DOHH2 (cell line): ENCODE data around the gene RRP1B.

Experiments
- H3F3A ChIP-seq: fragments of 200-600 bp; sonication (generic), shearing (Covaris generic); 2 replicates; pipeline ENCODE4 v1.6.0; 2016; ENCODE audit warnings: antibody characterized with exemption, mild to moderate bottlenecking; ENCODE audit not compliant: control insufficient read depth, insufficient read depth
- H3K27ac ChIP-seq: fragments of 200-600 bp; sonication (generic); 2 replicates; pipeline ENCODE4 v1.5.1; 2014; ENCODE audit warnings: low read depth, mild to moderate bottlenecking, low read length, moderate library complexity
- H3K27me3 ChIP-seq: fragments of 200-600 bp; sonication (generic); 2 replicates; pipeline ENCODE4 v1.6.1; 2014; ENCODE audit warnings: mild to moderate bottlenecking, low read length, mixed read lengths; ENCODE audit not compliant: control insufficient read depth
- H3K36me3 ChIP-seq: fragments of 200-600 bp; sonication (generic); 2 replicates; pipeline ENCODE4 v1.6.1; 2014; ENCODE audit warnings: mild to moderate bottlenecking, low read length, moderate library complexity, mixed read lengths; ENCODE audit not compliant: control insufficient read depth
- H3K4me1 ChIP-seq: fragments of 200-600 bp; sonication (generic); 2 replicates; pipeline ENCODE4 v1.6.1; 2014; ENCODE audit warnings: mild to moderate bottlenecking, low read length, mixed read lengths; ENCODE audit not compliant: control insufficient read depth
- H3K4me2 ChIP-seq: fragments of 200-600 bp; sonication (generic); 2 replicates; pipeline ENCODE4 v1.6.0; 2014; ENCODE audit warnings: mild to moderate bottlenecking, low read length, moderate library complexity
- H3K4me3 ChIP-seq: fragments of 200-600 bp; sonication (generic); 2 replicates; pipeline ENCODE4 v1.5.1; 2014; ENCODE audit warnings: mild to moderate bottlenecking, low read length, mixed read lengths
- H3K79me2 ChIP-seq: fragments of 200-600 bp; sonication (generic); 2 replicates; pipeline ENCODE4 v1.6.1; 2014; ENCODE audit warnings: mild to moderate bottlenecking, low read length, mixed read lengths; ENCODE audit not compliant: control insufficient read depth
- H3K9me2 ChIP-seq: fragments of 200-600 bp; sonication (generic); replicated peaks from 2 replicates; pipeline ENCODE4 v1.6.1; 2014; ENCODE audit warnings: mild to moderate bottlenecking, low read length, mixed read lengths; ENCODE audit not compliant: control insufficient read depth
- H3K9me3 ChIP-seq: fragments of 200-600 bp; sonication (generic); 2 replicates; pipeline ENCODE4 v1.6.1; 2014; ENCODE audit warnings: antibody characterized with exemption, low read length, mixed read lengths; ENCODE audit not compliant: control insufficient read depth, insufficient read depth
- H4K20me1 ChIP-seq: fragments of 200-600 bp; sonication (generic); 2 replicates; pipeline ENCODE4 v1.6.0; 2014; ENCODE audit warnings: low read depth, mild to moderate bottlenecking, antibody characterized with exemption, low read length, moderate library complexity; ENCODE audit not compliant: control insufficient read depth, insufficient read depth
- CTCF ChIP-seq: fragments of 200-600 bp; sonication (generic); IDR thresholded peaks from one replicate; pipeline ENCODE4 v1.5.1; 2014; ENCODE audit warnings: antibody characterized with exemption, mild to moderate bottlenecking, low read depth, low read length; ENCODE audit not compliant: poor library complexity, severe bottlenecking
- EZH2phosphoT487 ChIP-seq: fragments of 200-600 bp; sonication (generic); IDR thresholded peaks from 2 replicates; pipeline ENCODE4 v1.6.1; 2017; ENCODE audit warnings: borderline replicate concordance, mild to moderate bottlenecking, antibody characterized with exemption, low read length, moderate library complexity, mixed read lengths

RRP1B gene

GRCh38 chr21:43727519-43728153, 68.3 kb downstream of the RRP1B start:
- Histone ChIP-seq H3K36me3 (peaks cover 11% of the 10 kb centered on the region), H3K27me3 (no peaks in the 10 kb centered on the region), H3F3A (peaks cover 6% of the 10 kb centered on the region), H3K4me3 (peak overlapping the region; percentile 91), H3K4me1 (peaks cover 61% of the 10 kb centered on the region), H3K79me2 (peaks cover 77% of the 10 kb centered on the region), H4K20me1 (peaks cover 23% of the 10 kb centered on the region; the same call in 1 of the 2 replicates), H3K9me3 (no peaks in the 10 kb centered on the region), H3K4me2 (peak overlapping the region; percentile 100), H3K27ac (peak overlapping the region; percentile 43; the same call in 1 of the 2 replicates), H3K9me2 (no peaks in the 10 kb centered on the region)
- TF ChIP-seq EZH2phosphoT487: no peak
- TF ChIP-seq CTCF: peak; percentile 41

- TF ChIP-seq EZH2phosphoT487 (no peak), CTCF (no peak)
- H4K20me1 ChIP-seq: peaks cover 23% of the 10 kb centered on the region; the same call in 1 of the 2 replicates
- peak overlapping the region; percentile 43 for H3K27ac ChIP-seq
- peaks cover 11% of the 10 kb centered on the region for H3K36me3 ChIP-seq
- no peaks in the 10 kb centered on the region for H3K9me2 ChIP-seq
- peaks cover 61% of the 10 kb centered on the region for H3K4me1 ChIP-seq
- no peaks in the 10 kb centered on the region for H3K9me3 ChIP-seq
- peak overlapping the region; percentile 100 for H3K4me2 ChIP-seq
- H3F3A ChIP-seq: peaks cover 6% of the 10 kb centered on the region
- H3K27me3 ChIP-seq: no peaks in the 10 kb centered on the region
- peaks cover 77% of the 10 kb centered on the region for H3K79me2 ChIP-seq
- peak overlapping the region; percentile 91 for H3K4me3 ChIP-seq
Measured at GRCh38 chr21:43728154-43728466, 68.8 kb downstream of the RRP1B start.

GRCh38 chr21:43728467-43729390, 69.4 kb downstream of the RRP1B start:
- Histone ChIP-seq H3K4me1 (peaks cover 57% of the 10 kb centered on the region), H3K9me3 (no peaks in the 10 kb centered on the region), H3K79me2 (peaks cover 72% of the 10 kb centered on the region), H3K4me3 (peak overlapping the region; percentile 91), H3F3A (peaks cover 6% of the 10 kb centered on the region), H4K20me1 (peaks cover 23% of the 10 kb centered on the region; the same call in 1 of the 2 replicates), H3K4me2 (peak overlapping the region; percentile 100), H3K27ac (peak overlapping the region; percentile 43), H3K36me3 (peaks cover 7% of the 10 kb centered on the region), H3K9me2 (no peaks in the 10 kb centered on the region), H3K27me3 (no peaks in the 10 kb centered on the region)
- TF ChIP-seq EZH2phosphoT487 (no peak), CTCF (peak; percentile 35)
